Stimulated activated CD4-positive, alpha-beta T cell treated with anti-CD3 and anti-CD28 coated beads, Interleukin-15, amount 100 ng/mL, for 48 hours (primary cell): ENCODE measurements around the gene YWHAH.

Source experiments
- DNase-seq, 2 donors: peaks; one replicate each; pipeline ENCODE4 v3.0.0-alpha.2; 2020; ENCODE audit warnings: low read depth in 2 of 2

YWHAH gene

DNA sequence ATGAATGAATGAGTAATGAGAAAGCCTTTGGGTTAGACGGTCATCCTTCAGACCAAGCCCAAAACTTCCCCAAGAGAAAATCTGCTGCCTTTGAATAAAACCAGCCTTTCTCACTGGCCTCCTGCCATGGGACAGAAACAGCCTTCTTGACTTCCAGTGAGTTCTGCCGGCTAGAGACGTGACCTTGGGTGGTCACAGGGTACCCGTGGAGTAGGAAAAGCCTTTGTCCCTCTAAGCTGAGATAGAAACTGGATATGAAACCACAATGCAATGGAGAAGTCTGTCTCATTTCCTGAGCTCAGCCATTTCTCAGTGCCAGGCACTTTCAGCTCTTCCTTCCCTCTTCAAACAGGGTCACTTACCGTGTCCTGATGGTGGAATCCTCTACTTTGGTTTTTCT lies 21.2 kb upstream of the YWHAH start:
- DNase-seq, result no peak

DNA sequence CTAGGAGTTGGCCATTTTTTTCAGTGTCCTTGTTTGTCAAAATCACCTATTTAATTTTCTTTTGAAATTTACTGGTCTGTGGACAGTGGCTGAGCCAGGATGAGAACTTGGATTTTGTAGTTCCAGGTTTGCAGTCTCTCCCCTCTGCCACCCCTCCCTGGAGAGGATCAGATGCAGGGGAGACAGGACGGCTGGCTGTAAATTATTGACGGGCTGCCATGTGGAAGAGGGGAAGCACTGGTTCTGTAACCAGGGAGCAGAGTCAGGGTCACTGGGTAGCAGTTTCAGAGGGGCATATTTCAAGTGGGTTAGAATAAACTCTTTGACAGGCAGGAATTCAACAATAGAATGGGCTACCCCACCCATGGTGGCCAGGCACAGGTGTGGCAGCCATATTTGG lies 20.6 kb upstream of the YWHAH start:
- no peak for DNase-seq

DNA sequence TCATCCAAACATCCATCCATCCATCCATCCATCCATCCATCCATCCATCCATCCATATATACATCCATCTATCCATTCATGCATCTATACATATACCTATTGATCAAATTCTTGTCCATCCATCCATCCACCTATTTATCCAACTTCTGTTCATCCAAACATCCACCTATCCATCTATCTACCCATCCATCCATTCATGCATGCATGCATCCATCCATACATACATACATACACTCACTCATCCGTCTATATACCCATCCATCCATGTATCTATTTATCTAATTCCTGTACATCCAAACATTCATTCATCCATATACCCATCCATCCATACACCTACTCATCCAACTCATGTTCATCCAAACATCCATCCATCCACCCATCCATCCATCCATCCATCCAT lies 19.3 kb upstream of the YWHAH start:
- no peak for DNase-seq

DNA sequence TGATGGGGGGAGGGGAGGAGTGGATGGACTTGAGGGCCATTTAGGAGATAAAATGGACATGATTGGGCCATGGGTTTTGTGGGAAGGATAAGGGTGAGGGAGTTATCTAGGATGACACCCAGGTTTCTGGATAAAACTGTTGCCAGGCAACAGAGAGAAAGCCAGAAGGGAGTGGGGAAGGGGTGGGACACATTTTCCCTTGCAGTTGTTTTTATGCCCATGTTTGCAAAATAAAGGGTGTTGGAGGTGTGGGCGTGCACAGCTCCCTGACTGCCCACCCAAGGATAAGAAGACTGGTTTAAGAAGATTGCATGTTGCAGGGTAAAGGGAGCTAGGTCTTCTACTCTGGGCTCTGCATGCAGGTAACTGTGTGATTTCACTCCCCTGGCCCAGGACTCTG lies 18.3 kb upstream of the YWHAH start:
- DNase-seq, result no peak

DNA sequence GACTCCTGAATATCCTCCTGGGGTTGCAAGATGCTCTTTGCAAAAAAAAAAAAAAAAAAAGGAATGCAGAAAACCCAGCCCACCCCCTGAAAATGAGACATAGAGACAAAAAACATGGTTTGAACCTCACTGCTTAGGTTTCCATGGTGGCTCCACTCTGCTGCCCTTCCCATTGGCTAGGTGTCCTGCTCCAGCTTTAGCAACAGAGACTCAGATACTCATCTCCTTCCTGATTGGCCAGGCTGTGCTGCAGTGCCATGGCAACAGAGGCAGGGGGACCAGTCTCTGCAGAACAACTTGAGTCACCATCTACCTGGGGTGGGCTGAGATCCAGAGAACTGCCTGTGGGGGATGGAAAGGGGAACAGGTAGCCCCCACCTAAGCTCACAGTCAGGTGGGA lies 17.4 kb upstream of the YWHAH start:
- DNase-seq, result no peak

DNA sequence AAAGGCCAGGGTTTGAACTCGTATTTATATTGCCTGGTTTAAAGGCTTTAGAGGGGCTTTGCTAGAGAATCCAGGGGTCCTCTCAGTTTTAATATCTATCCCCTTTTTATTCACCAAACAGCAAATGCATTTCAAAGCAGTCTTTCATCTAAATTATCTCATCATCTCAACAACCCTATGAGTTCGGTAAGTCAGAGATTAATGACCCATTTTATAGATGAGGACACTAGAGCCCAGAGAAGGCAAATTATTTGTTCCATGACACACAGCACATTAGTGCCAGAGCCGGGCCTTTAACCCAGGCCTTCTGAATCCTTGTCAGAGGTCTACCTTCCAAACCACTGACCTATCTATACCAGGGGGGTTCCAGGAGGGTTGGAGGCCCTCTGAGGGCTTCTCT lies 16.8 kb upstream of the YWHAH start:
- no peak for DNase-seq

DNA sequence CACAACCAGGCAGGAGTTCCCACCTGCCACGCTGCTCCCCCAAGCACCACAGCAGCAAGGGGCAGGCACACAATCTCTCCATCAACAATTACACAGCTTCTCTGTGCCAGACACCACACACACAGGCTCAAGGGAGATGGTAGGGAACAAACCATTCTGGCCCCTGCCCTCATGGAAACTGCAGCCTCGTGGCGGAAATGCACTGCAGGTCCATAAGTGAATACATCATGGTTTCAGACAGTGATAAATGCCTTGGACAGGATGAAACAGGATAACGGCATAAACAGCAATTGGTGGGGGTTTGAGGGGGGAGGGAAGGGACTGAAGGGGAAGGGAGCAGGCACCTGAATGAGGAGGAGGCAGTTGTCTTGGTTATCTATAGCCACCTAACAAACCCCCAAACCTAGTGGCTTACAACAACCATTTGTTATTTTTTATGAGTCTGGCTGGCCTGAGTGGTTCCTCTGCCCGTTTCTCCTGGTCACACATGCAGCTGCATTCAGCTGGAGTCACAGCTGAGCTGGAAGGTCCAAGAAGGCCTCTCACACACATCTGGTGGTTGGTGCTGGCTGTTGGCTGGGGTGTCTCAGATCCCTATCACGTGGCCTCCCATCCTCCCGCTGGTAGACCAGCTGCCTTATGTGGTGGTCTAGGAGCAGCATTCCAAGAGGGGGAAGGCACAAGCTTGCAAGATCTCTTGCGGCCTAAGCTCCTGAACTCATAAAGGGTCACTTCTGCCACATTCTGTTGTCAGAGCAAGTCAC lies 15.0 kb upstream of the YWHAH start:
- no peak for DNase-seq

DNA sequence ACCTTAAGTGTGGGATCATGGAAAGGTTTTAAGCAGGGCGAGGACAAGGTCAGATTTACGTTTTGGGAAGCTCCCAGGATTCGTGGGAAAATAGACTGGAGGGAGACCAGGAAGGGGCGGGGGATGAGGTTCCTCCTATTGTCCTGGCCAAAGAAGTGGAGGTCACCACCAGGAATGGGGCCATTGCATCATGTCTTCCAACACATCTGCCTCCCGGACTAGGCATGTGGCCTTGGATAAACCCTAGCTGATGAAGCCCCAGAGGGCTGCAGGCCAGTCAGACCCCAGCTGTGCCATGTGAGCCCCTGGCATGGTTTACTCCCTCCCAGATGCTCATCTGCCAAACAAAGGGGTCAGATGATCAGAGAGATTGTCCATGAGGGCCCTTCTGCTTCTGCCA lies 11.5 kb upstream of the YWHAH start:
- DNase-seq, result no peak

- DNase-seq, result no peak
These were observed 10.9 kb upstream of the YWHAH start for GRCh38 chr22:31933406-31933805.

DNA sequence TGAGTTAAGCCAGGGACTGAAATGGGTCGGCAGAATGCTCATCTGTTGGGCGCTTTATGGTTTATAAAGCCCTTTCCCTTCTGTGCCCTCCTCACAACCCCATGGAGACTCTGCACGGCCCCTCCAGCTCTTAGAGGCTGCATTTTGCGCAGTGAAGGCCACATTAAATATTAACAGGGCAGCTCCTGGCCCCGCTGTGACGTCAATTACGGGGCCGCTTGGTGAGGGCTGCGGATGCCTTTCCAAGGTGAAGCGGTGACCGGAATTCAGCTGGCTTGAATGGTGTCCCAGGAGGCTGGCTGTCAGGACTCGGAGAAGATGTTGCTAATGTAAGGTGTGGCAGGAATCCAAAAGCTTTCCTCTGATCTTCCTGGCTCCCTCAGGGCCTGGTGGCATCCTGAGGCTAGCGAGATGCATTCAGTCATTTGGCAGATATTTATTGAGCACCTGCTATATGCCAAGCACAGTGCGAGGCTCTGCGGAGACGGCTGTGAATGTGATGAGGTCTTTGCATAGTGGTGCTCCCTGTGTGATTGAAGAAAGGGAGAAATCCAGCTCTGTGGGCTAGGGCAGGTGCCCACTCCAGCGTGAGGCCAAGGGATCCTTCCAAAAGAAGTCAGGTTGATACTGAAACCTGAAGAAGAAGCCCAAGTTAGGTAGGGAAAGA lies 10.4 kb upstream of the YWHAH start:
- DNase-seq, result no peak

GRCh38 chr22:31935961-31936635 lies 8.2 kb upstream of the YWHAH start:
- DNase-seq, result no peak

DNA sequence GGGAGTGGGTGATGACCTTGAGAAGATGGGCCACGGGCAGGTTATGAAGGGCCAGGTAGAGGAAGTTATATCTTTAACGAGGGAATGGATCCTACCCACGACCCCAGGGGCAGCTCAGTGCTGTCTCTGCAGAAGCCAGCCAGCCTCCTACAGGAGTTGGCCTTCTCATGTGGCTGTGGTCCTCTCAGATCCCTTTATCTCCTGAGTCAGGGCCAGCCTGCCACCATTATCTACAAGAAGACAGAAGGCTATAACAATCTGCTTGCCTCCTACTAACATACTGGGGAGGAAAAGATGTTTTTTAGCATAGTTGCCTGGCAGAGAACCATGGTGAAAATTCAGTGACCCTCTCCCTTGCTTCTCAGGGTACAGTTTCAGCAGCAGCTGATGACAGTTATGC lies 7.0 kb upstream of the YWHAH start:
- DNase-seq, result no peak

DNA sequence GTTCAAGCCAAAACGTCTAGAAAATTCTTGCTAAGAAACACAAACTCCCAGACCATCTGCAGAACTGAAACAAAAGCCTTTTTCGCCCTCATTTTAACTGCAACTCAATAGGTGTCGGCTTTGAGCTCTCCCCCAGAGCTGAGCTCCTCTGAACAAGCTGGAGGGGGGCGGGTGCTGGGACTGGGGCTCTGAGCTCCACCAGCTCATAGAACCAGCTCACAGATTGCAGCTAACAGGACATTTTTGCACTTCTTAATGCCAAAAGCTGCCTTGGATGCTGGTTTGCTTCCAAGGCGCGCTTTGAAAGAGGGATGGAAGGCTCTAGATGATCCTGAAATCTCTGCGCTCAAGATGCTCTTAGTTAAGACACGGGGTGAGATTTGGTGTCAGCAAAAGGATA lies 6.0 kb upstream of the YWHAH start:
- DNase-seq, result no peak

GRCh38 chr22:31940506-31940905 lies 3.8 kb upstream of the YWHAH start:
- DNase-seq, result no peak

DNA sequence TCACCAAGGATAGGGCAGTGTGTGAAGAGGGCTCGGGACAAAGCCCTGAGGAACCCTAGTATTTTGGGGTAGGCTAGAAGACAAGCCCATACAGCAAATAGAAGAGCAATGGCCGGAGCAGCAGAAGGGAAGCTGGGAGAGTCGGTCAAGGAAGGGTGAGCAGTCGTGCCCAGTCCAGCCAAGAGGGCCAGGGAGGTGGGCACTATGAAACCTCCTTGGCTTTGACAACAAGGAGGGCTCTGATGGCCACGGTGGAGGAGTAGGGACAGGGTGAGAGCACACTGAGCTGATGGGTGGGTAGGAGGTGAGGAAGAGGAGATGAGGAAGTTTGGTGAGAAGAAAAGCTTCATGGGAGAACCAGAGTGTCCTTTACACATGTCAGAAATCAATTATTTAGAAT lies 2.2 kb upstream of the YWHAH start:
- DNase-seq, result no peak

GRCh38 chr22:31943206-31943977 lies 943 bp upstream of the YWHAH start:
- no peak for DNase-seq

- DNase-seq, result no peak
These were observed 536 bp downstream of the YWHAH start for GRCh38 chr22:31944700-31945442.

- no peak for DNase-seq
These were observed 1.1 kb downstream of the YWHAH start for GRCh38 chr22:31945443-31945855.

DNA sequence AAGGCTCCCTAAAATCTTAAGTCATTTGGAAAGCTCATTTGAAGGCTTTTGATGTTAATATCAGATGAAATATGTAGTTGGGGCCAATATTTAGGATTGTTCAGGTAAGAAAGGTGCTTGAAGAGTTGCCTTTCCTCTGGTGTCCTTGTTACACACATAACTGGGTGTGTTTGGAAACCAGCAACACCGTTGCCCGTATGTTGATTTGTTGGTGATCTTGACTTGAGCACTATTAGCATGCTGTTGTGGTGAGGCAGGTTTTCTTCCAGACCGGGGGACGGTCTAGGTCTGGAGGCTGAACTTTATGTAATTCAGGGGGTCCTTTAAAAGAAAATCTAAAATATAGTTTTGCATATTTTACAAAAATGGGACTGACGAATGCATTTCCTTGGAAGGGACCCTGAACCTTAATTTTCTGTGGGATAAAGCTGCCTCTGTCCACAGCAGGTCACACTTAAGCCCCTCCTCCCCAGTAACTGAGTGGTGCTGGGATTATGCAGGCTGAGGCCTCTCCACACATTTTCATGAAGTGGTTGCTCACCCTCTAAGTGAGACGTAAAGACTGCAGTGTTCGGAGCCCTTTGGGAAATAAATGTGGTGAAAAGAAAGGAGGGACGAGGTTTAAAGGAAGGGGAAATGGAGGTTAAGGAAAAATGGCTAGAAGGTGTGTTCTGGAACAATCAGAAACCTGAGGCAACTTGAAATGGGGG lies 1.8 kb downstream of the YWHAH start:
- DNase-seq, result no peak

DNA sequence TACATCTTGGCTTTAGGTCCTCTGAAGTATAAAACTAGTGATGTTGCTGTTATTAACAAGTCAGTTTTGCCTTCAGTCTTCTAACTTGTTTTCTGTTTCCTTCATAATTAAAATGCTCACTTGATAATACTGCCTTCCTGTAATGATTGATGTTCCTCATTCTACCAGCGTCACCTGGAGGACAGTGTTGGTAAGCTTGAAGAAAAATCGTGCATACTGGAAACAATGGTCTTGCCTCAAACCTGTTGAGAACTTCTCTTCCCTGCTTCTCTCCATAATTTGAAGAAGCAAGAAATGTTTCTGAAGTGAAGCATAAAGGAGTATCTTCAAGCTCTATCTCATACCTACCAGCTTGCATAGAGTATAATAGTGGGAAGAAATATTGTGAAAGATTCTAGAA lies 3.0 kb downstream of the YWHAH start:
- DNase-seq, result no peak

DNA sequence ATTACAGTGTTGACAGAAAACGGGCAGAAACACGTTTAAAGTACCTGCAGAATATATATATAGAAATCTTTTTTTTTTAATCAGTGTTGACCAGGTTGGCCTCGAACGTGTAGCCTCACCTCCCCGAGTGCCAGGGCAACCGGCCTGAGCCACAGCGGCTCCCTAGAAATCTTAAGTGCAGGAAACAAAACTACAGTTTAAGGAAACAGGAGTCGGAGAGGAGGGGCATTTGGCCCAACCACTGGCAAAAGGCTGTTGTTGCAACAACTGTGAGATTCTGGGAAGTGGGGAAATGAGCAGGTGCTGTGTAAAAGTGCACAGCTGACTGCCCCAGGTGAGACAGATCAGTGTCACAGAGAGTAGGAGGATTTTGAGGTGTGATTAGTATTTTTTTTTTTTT lies 3.7 kb downstream of the YWHAH start:
- no peak for DNase-seq
